A673 (cell line): Measurements from ENCODE around the gene ADGRG3. TPM values are rescaled to one million over a fixed set of nuclear protein-coding genes. Genes with fewer than 3 reads are reported as not detected.

ENCODE experiments used
- Bru-seq: library from RNA; stranded (reverse); fragments of 400-500 nt; gene quantifications from one replicate; lab custom pipeline; 2021; lab: Mats Ljungman, UMichigan
- BruChase-seq, 2 experiments: library from RNA; stranded (reverse); fragments of 400-500 nt; gene quantifications; one replicate each; lab custom pipeline; 2021; lab: Mats Ljungman, UMichigan
- BruUV-seq: library from RNA; stranded (reverse); fragments of 400-500 nt; replicated peaks from 2 replicates; lab custom pipeline; 2021; lab: Mats Ljungman, UMichigan
- CTCF ChIA-PET: fragments of 300-600 bp; sonication (Branson Sonifier 250); formaldehyde crosslinking; loops from one replicate; lab custom pipeline; 2022; ENCODE audit warnings: antibody characterized with exemption; lab: Charles Lee
- POLR2A ChIA-PET: fragments of 300-600 bp; sonication (Branson Sonifier 250); formaldehyde crosslinking; loops from one replicate; lab custom pipeline; 2022; ENCODE audit warnings: antibody characterized with exemption; ENCODE audit not compliant: low non-redundant PET; lab: Charles Lee
- DNase-seq: peaks from one replicate; pipeline ENCODE4 v3.0.0-alpha.2; 2015; ENCODE audit warnings: low spot score
- H3K27ac ChIP-seq: fragments of 200-600 bp; sonication (generic); 2 replicates; pipeline ENCODE4 v1.5.1; 2016; ENCODE audit warnings: mixed run types, low read depth, mild to moderate bottlenecking, mixed read lengths, antibody characterized with exemption, low read length; ENCODE audit not compliant: poor library complexity, severe bottlenecking
- H3K27me3 ChIP-seq: fragments of 200-600 bp; sonication (generic); replicated peaks from 2 replicates; pipeline ENCODE4 v1.6.1; 2017; ENCODE audit warnings: mixed run types, low read depth, mild to moderate bottlenecking, mixed read lengths, antibody characterized with exemption, low read length; ENCODE audit not compliant: insufficient read depth, poor library complexity
- H3K36me3 ChIP-seq: fragments of 200-600 bp; sonication (generic); 2 replicates; pipeline ENCODE4 v1.6.1; 2016; ENCODE audit warnings: mixed run types, mild to moderate bottlenecking, mixed read lengths, antibody characterized with exemption, low read length; ENCODE audit not compliant: insufficient read depth, poor library complexity, severe bottlenecking
- H3K4me1 ChIP-seq: fragments of 200-600 bp; sonication (generic); 2 replicates; pipeline ENCODE4 v1.6.1; 2017; ENCODE audit warnings: mixed run types, mild to moderate bottlenecking, mixed read lengths, antibody characterized with exemption, low read length; ENCODE audit not compliant: insufficient read depth, poor library complexity, severe bottlenecking
- H3K4me3 ChIP-seq: fragments of 200-600 bp; sonication (generic); 2 replicates; pipeline ENCODE4 v1.5.1; 2016; ENCODE audit warnings: low read depth, mixed run types, mild to moderate bottlenecking, mixed read lengths, low read length; ENCODE audit not compliant: poor library complexity, severe bottlenecking
- H3K9me3 ChIP-seq: fragments of 200-600 bp; sonication (generic); 2 replicates; pipeline ENCODE4 v1.6.1; 2016; ENCODE audit warnings: mixed run types, low read depth, mild to moderate bottlenecking, mixed read lengths, antibody characterized with exemption, low read length; ENCODE audit not compliant: poor library complexity, severe bottlenecking
- EZH2 ChIP-seq: fragments of 200-600 bp; sonication (generic); IDR thresholded peaks from 2 replicates; pipeline ENCODE4 v1.6.1; 2017; ENCODE audit warnings: borderline replicate concordance, low read depth, mild to moderate bottlenecking, mixed read lengths, antibody characterized with exemption, low read length; ENCODE audit not compliant: poor library complexity, severe bottlenecking
- intact Hi-C: fragments of 100-400 bp; cut with micrococcal nuclease; formaldehyde crosslinking; loops from one replicate; pipeline ENCODE4 v1.10.0; 2022; ENCODE audit not compliant: unreplicated experiment
- long read RNA-seq: library from polyadenylated mRNA; stranded (forward); transcript quantifications from one replicate; pipeline ENCODE4 v2.0.0, GENCODE V29; 2022
- total RNA-seq: library from RNA; stranded (reverse); gene quantifications from 2 replicates; pipeline ENCODE4 v1.2.3, GENCODE V29; 2021
- TF ChIP-seq, protein P1 (sequence below): fragments of 300-800, 200-600 bp; sonication (generic); conservative IDR thresholded peaks from 2 replicates; pipeline ENCODE4 v1.5.1; 2017; ENCODE audit warnings: low read depth, mild to moderate bottlenecking, antibody characterized with exemption, low read length, moderate library complexity, mixed read lengths

ADGRG3 gene, protein sequence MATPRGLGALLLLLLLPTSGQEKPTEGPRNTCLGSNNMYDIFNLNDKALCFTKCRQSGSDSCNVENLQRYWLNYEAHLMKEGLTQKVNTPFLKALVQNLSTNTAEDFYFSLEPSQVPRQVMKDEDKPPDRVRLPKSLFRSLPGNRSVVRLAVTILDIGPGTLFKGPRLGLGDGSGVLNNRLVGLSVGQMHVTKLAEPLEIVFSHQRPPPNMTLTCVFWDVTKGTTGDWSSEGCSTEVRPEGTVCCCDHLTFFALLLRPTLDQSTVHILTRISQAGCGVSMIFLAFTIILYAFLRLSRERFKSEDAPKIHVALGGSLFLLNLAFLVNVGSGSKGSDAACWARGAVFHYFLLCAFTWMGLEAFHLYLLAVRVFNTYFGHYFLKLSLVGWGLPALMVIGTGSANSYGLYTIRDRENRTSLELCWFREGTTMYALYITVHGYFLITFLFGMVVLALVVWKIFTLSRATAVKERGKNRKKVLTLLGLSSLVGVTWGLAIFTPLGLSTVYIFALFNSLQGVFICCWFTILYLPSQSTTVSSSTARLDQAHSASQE
- not detected in 2 replicates for total RNA-seq
- Bru-seq, nascent RNA: not detected
- not detected for BruChase-seq, experiment 1, labeled RNA remaining after a 2-hour chase
- BruChase-seq, experiment 2, labeled RNA remaining after a 6-hour chase: not detected
- long read RNA-seq: 0 reads

DNA sequence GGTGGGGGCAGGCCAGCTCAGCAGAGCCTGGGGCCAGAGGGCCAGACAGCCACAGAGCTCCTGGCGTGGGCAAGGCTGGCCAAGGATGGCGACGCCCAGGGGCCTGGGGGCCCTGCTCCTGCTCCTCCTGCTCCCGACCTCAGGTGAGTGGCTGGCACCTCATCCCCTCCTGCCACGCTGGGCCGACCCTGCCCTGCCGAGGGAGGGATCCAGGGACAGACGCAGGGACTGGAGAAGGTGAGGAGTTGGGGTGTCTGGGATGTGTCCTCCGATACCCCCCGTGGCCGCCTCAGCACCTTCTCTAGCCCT is at the start of gene ADGRG3:
Gene ADGRG3 (plus strand): TSS at position 44 of the 309 bp plus-strand sequence. CDS start 42 bp downstream, at position 86.
- intact Hi-C loops: no loop called here
- TF ChIP-seq EZH2: no peak
- H3K27me3 ChIP-seq: no peaks in the 10 kb centered on the region
- H3K4me3 ChIP-seq: no peak within 1 kb of the TSS
- DNase-seq: no peak
- no peak within 1 kb of the TSS for H3K27ac ChIP-seq
- CTCF ChIA-PET: no interaction called here
- no peaks in the 10 kb centered on the region for H3K9me3 ChIP-seq
- BruUV-seq: no TSS peak
- POLR2A ChIA-PET: no interaction called here
- no peaks in the 10 kb centered on the region for H3K36me3 ChIP-seq
- H3K4me1 ChIP-seq: no peaks in the 10 kb centered on the region

DNA sequence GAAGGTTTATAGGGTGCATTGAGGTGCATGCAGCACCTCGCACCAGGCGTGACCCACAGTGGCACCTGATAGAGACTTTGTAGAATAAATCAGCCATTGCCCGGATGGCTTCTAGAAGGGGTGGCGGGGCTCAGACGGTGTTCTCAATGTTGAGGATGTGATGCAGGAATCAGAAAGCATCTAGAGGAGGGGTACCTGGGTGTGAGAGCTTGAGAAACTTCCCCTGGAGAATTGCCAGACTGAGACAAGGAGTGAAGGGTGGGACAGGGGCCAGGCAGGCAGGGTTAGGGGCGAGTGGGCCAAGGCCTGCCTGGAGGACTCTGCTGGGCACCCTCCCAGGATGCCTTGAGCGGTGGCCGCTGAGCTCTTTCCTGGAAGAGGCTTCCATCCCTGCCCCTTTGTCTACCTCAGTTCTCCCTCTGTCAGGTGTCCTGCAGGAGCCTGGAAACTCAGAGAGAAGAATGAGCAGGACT is 48.9 kb upstream of the ADGRG3 start:
- intact Hi-C loops: no loop called here
- Histone ChIP-seq H3K36me3 (no peaks in the 10 kb centered on the region), H3K9me3 (no peaks in the 10 kb centered on the region), H3K27me3 (no peaks in the 10 kb centered on the region), H3K27ac (no peak overlapping the region), H3K4me3 (no peak overlapping the region), H3K4me1 (no peaks in the 10 kb centered on the region)
- ChIA-PET CTCF (no interaction called here), POLR2A (no interaction called here)
- no peak for DNase-seq
- BruUV-seq: no TSS peak
- TF ChIP-seq, protein P1, sequence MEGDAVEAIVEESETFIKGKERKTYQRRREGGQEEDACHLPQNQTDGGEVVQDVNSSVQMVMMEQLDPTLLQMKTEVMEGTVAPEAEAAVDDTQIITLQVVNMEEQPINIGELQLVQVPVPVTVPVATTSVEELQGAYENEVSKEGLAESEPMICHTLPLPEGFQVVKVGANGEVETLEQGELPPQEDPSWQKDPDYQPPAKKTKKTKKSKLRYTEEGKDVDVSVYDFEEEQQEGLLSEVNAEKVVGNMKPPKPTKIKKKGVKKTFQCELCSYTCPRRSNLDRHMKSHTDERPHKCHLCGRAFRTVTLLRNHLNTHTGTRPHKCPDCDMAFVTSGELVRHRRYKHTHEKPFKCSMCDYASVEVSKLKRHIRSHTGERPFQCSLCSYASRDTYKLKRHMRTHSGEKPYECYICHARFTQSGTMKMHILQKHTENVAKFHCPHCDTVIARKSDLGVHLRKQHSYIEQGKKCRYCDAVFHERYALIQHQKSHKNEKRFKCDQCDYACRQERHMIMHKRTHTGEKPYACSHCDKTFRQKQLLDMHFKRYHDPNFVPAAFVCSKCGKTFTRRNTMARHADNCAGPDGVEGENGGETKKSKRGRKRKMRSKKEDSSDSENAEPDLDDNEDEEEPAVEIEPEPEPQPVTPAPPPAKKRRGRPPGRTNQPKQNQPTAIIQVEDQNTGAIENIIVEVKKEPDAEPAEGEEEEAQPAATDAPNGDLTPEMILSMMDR: no peak
- no peak for TF ChIP-seq EZH2

DNA sequence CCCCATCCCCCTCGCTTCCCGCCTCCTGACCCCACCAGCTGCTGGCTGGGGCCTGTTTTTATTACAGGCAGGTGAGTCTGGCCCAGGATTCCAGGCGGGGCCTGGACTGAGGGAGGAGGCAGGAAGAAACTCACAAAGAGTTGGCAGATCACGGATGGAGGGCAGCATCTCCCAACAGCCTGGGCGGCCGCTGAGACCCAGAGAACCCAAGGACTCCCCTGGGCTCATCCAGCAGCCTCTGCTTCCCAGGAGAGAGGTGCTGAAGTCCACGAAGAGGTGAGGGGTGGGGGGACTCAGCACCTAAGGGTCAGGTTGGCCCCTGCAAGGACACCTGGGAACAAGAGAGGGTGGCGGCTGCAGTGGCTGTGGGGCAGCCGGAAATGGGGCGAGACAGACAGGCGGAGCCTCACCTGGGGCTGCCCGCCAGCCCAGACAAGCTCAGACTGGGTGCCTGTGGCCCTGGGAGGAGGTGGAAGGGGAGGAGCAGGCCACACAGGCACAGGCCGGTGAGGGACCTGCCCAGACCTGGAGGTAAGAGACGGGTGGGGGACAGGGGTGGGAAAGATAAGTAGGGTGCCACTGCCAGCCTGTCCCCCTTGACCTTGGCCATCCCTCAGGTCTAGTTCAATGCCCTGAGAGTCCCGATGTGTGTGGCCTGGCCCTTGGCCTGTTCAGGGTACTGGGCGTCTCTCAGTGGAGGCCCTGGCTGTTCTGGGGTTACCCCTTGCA is 48.3 kb upstream of the ADGRG3 start:
- Histone ChIP-seq H3K9me3 (no peaks in the 10 kb centered on the region), H3K4me1 (no peaks in the 10 kb centered on the region), H3K27ac (no peak overlapping the region), H3K4me3 (no peak overlapping the region), H3K27me3 (no peaks in the 10 kb centered on the region), H3K36me3 (no peaks in the 10 kb centered on the region)
- TF ChIP-seq EZH2: no peak
- TF ChIP-seq, protein P1: no peak
- no peak for DNase-seq
- no TSS peak for BruUV-seq
- CTCF ChIA-PET: no interaction called here
- intact Hi-C loops: no loop called here
- POLR2A ChIA-PET: no interaction called here
